H9 (cell line): ENCODE data around the gene LRRK2. TPM values are rescaled to one million over a fixed set of nuclear protein-coding genes. Genes with fewer than 3 reads are reported as not detected.
A peak's percentile ranks its signal among the peaks of the same experiment; 100 is the strongest.

ENCODE experiments used
- DNase-seq: peaks from one replicate; pipeline ENCODE4 v3.0.0-alpha.2; 2017
- H2AFZ ChIP-seq: one replicate; pipeline ENCODE4 v1.6.1; 2013; ENCODE audit warnings: mild to moderate bottlenecking, low read length, control low read depth, moderate library complexity
- H2AK5ac ChIP-seq: 2 replicates; pipeline ENCODE4 v1.6.1; 2013; ENCODE audit warnings: low read length, control low read depth, mixed read lengths; ENCODE audit not compliant: insufficient read length
- H2BK120ac ChIP-seq: one replicate; pipeline ENCODE4 v1.6.1; 2013; ENCODE audit warnings: low read depth, mild to moderate bottlenecking, low read length, control low read depth, inconsistent platforms; ENCODE audit not compliant: poor library complexity, severe bottlenecking
- H2BK12ac ChIP-seq: 2 replicates; pipeline ENCODE4 v1.6.1; 2013; ENCODE audit warnings: low read length, control low read depth, mixed read lengths, low read depth; ENCODE audit not compliant: insufficient read length
- H2BK15ac ChIP-seq: 2 replicates; pipeline ENCODE4 v1.6.1; 2013; ENCODE audit warnings: low read depth, low read length, control low read depth
- H2BK20ac ChIP-seq: one replicate; pipeline ENCODE4 v1.6.1; 2013; ENCODE audit warnings: low read depth, mild to moderate bottlenecking, low read length, control low read depth, inconsistent platforms; ENCODE audit not compliant: poor library complexity, severe bottlenecking
- H2BK5ac ChIP-seq: 2 replicates; pipeline ENCODE4 v1.6.1; 2013; ENCODE audit warnings: low read length, control low read depth, mixed read lengths; ENCODE audit not compliant: insufficient read length
- H3K14ac ChIP-seq: 2 replicates; pipeline ENCODE4 v1.6.1; 2013; ENCODE audit warnings: low read length, control low read depth; ENCODE audit not compliant: insufficient read depth
- H3K18ac ChIP-seq: 2 replicates; pipeline ENCODE4 v1.6.1; 2013; ENCODE audit warnings: low read depth, mild to moderate bottlenecking, mixed read lengths, low read length, control low read depth; ENCODE audit not compliant: insufficient read length
- H3K23ac ChIP-seq: 2 replicates; pipeline ENCODE4 v1.6.1; 2013; ENCODE audit warnings: low read length, control low read depth, mixed read lengths, low read depth; ENCODE audit not compliant: insufficient read length
- H3K23me2 ChIP-seq: 2 replicates; pipeline ENCODE4 v1.6.1; 2013; ENCODE audit warnings: low read depth, mild to moderate bottlenecking, mixed read lengths, low read length, control low read depth; ENCODE audit not compliant: insufficient read length, poor library complexity, severe bottlenecking
- H3K27ac ChIP-seq: 2 replicates; pipeline ENCODE4 v1.5.1; 2013; ENCODE audit warnings: low read length, control low read depth, mixed read lengths, low read depth; ENCODE audit not compliant: insufficient read length
- H3K27me3 ChIP-seq: 2 replicates; pipeline ENCODE4 v1.6.1; 2013; ENCODE audit warnings: low read length, control low read depth, inconsistent platforms; ENCODE audit not compliant: insufficient read depth
- H3K4ac ChIP-seq: 2 replicates; pipeline ENCODE4 v1.6.1; 2013; ENCODE audit warnings: low read depth, mild to moderate bottlenecking, control low read depth, inconsistent platforms, low read length, moderate library complexity
- H3K4me1 ChIP-seq: 2 replicates; pipeline ENCODE4 v1.6.1; 2013; ENCODE audit warnings: low read length, control low read depth, inconsistent platforms; ENCODE audit not compliant: insufficient read depth
- H3K4me2 ChIP-seq: 2 replicates; pipeline ENCODE4 v1.6.1; 2013; ENCODE audit warnings: low read length, control low read depth, mixed read lengths; ENCODE audit not compliant: insufficient read length, insufficient read depth
- H3K56ac ChIP-seq: 2 replicates; pipeline ENCODE4 v1.6.1; 2013; ENCODE audit warnings: low read depth, mild to moderate bottlenecking, mixed read lengths, low read length, control low read depth; ENCODE audit not compliant: insufficient read length
- H3K79me1 ChIP-seq: 2 replicates; pipeline ENCODE4 v1.6.1; 2013; ENCODE audit warnings: low read depth, mild to moderate bottlenecking, moderate library complexity, low read length, control low read depth, inconsistent platforms; ENCODE audit not compliant: insufficient read depth, poor library complexity, severe bottlenecking
- H3K79me2 ChIP-seq: 2 replicates; pipeline ENCODE4 v1.6.1; 2013; ENCODE audit warnings: low read length, control low read depth, inconsistent platforms; ENCODE audit not compliant: insufficient read depth
- H3K9ac ChIP-seq: 2 replicates; pipeline ENCODE4 v1.6.1; 2013; ENCODE audit warnings: low read length, control low read depth, mixed read lengths; ENCODE audit not compliant: insufficient read length; ENCODE audit errors: extremely low read depth
- H3K9me3 ChIP-seq: one replicate; pipeline ENCODE4 v1.6.1; 2013; ENCODE audit warnings: low read depth, low read length, inconsistent platforms; ENCODE audit not compliant: control insufficient read depth
- H3T11ph ChIP-seq: one replicate; pipeline ENCODE4 v1.6.1; 2013; ENCODE audit warnings: mild to moderate bottlenecking, low read length, control low read depth, inconsistent platforms
- H4K20me1 ChIP-seq: one replicate; pipeline ENCODE4 v1.6.1; 2013; ENCODE audit not compliant: control insufficient read depth, insufficient read length, insufficient read depth
- H4K5ac ChIP-seq: 2 replicates; pipeline ENCODE4 v1.6.1; 2013; ENCODE audit warnings: low read depth, mild to moderate bottlenecking, mixed read lengths, low read length, control low read depth; ENCODE audit not compliant: insufficient read length
- H4K8ac ChIP-seq: replicated peaks from 2 replicates; pipeline ENCODE4 v1.6.1; 2013; ENCODE audit warnings: low read length, control low read depth, mixed read lengths, low read depth; ENCODE audit not compliant: insufficient read length
- H4K91ac ChIP-seq: 2 replicates; pipeline ENCODE4 v1.6.1; 2013; ENCODE audit warnings: low read depth, mild to moderate bottlenecking, moderate library complexity, mixed read lengths, low read length, control low read depth; ENCODE audit not compliant: insufficient read length
- H3K27ac Mint-ChIP-seq, 3 experiments: 2 replicates in 2 of 3; 3 replicates in 1 of 3; pipeline ENCODE4 v1.8.0; 2020 to 2021; ENCODE audit warnings: mixed read lengths in 3 of 3, mild to moderate bottlenecking in 1 of 3, moderate library complexity in 1 of 3
- H3K27me3 Mint-ChIP-seq: 2 replicates; pipeline ENCODE4 v1.8.0; 2021; ENCODE audit warnings: low read depth, mild to moderate bottlenecking, moderate library complexity, mixed read lengths
- H3K36me3 Mint-ChIP-seq, 3 experiments: 2 replicates in 2 of 3; 3 replicates in 1 of 3; pipeline ENCODE4 v1.8.0; 2020 to 2021; ENCODE audit warnings: low read depth in 3 of 3, mixed read lengths in 3 of 3; ENCODE audit not compliant: insufficient read depth in 1 of 3
- H3K4me1 Mint-ChIP-seq, 2 experiments: 2 replicates each; pipeline ENCODE4 v1.8.0; 2020; ENCODE audit warnings: mixed read lengths in 2 of 2
- H3K4me3 Mint-ChIP-seq, 2 experiments: 2 replicates in 1 of 2; 3 replicates in 1 of 2; pipeline ENCODE4 v1.8.0; 2020 to 2021; ENCODE audit warnings: mild to moderate bottlenecking in 2 of 2, mixed read lengths in 2 of 2, moderate library complexity in 1 of 2
- H3K9me3 Mint-ChIP-seq, 2 experiments: 2 replicates in 1 of 2; 3 replicates in 1 of 2; pipeline ENCODE4 v1.8.0; 2020; ENCODE audit warnings: mild to moderate bottlenecking in 2 of 2, mixed read lengths in 2 of 2, moderate library complexity in 1 of 2
- total RNA-seq: library from RNA; stranded (reverse); gene quantifications from 2 replicates; pipeline ENCODE4 v1.2.1, GENCODE V29; 2021
- TF ChIP-seq, protein P1 (sequence below): fragments of 200-600 bp; sonication (generic); conservative IDR thresholded peaks from 3 replicates; pipeline ENCODE4 v1.8.0; 2021; ENCODE audit warnings: antibody characterized with exemption, mild to moderate bottlenecking

Gene LRRK2
- total RNA-seq, 1 experiment from 2014 or later, result 0.17 TPM

DNA sequence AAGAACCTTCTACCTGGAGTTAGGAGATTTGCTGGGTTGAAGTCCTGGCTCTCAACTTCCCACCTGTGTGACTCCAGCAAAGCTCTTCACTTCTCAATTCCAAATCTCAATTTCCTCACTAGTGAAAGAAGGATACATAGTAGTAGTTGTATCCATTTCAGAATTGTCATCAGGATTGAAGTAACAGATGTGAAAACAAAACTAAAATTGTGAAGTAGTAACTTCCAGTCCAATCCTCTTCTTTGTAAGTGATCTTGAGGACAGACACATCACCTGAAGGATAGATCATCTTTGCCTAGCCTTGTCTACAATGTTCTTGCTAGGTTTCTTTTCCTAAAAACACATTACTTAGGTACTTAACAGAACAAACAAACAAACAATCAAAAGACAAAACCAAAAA is 1.2 kb upstream of the LRRK2 start:
- no peaks in the 10 kb centered on the region; a peak in 2 of 5 replicates for H3K9me3 Mint-ChIP-seq
- no peaks in the 10 kb centered on the region for H3K9me3 ChIP-seq
- no peak overlapping the region for H3K4ac ChIP-seq
- no peaks in the 10 kb centered on the region for H3K23me2 ChIP-seq
- H2AFZ ChIP-seq, result no peak overlapping the region
- H3K79me2 ChIP-seq, result no peaks in the 10 kb centered on the region
- peak overlapping the region in 1 of 2 experiments; percentile 74; a peak in 2 of 5 replicates for H3K4me3 Mint-ChIP-seq
- no peak overlapping the region for H4K5ac ChIP-seq
- H3T11ph ChIP-seq, result no peak overlapping the region
- H3K18ac ChIP-seq, result no peak overlapping the region
- H2BK120ac ChIP-seq, result no peak overlapping the region
- no peak overlapping the region for H3K4me2 ChIP-seq
- H2BK15ac ChIP-seq, result no peak overlapping the region
- H4K20me1 ChIP-seq, result no peaks in the 10 kb centered on the region
- H3K9ac ChIP-seq, result no peak overlapping the region
- no peak overlapping the region for H4K8ac ChIP-seq
- H3K14ac ChIP-seq, result no peak overlapping the region
- H3K27me3 ChIP-seq, result peaks cover 9% of the 10 kb centered on the region
- H3K27ac Mint-ChIP-seq, result no peak overlapping the region
- H3K79me1 ChIP-seq, result no peaks in the 10 kb centered on the region
- no peak overlapping the region for H4K91ac ChIP-seq
- H2BK5ac ChIP-seq, result no peak overlapping the region
- H3K4me1 ChIP-seq, result no peaks in the 10 kb centered on the region
- no peak for DNase-seq
- H2AK5ac ChIP-seq, result no peak overlapping the region
- H3K23ac ChIP-seq, result no peak overlapping the region
- H3K56ac ChIP-seq, result no peak overlapping the region
- H2BK12ac ChIP-seq, result no peak overlapping the region
- H3K4me1 Mint-ChIP-seq, result peaks cover 10 to 11% of the 10 kb centered on the region in 2 experiments
- H2BK20ac ChIP-seq, result no peak overlapping the region
- no peak overlapping the region for H3K27ac ChIP-seq
- no peaks in the 10 kb centered on the region; a peak in 1 of 7 replicates for H3K36me3 Mint-ChIP-seq
- TF ChIP-seq, protein P1, sequence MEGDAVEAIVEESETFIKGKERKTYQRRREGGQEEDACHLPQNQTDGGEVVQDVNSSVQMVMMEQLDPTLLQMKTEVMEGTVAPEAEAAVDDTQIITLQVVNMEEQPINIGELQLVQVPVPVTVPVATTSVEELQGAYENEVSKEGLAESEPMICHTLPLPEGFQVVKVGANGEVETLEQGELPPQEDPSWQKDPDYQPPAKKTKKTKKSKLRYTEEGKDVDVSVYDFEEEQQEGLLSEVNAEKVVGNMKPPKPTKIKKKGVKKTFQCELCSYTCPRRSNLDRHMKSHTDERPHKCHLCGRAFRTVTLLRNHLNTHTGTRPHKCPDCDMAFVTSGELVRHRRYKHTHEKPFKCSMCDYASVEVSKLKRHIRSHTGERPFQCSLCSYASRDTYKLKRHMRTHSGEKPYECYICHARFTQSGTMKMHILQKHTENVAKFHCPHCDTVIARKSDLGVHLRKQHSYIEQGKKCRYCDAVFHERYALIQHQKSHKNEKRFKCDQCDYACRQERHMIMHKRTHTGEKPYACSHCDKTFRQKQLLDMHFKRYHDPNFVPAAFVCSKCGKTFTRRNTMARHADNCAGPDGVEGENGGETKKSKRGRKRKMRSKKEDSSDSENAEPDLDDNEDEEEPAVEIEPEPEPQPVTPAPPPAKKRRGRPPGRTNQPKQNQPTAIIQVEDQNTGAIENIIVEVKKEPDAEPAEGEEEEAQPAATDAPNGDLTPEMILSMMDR, result no peak
- H3K27me3 Mint-ChIP-seq, result peaks cover 40% of the 10 kb centered on the region
